Upper lobe of left lung (tissue), 6 donors: Measurements from ENCODE around the gene UBALD1. TPM values are rescaled to one million over a fixed set of nuclear protein-coding genes. Genes with fewer than 3 reads are reported as not detected.
A peak's percentile ranks its signal among the peaks of the same experiment; 100 is the strongest.

Experiments
- ATAC-seq, 2 donors: fragments of 200-7000 bp; cut with Tn5 transposase; one replicate each; pipeline ENCODE4 v1.9.1; 2022; ENCODE audit warnings: mild to moderate bottlenecking in 2 of 2, moderate library complexity in 2 of 2; ENCODE audit not compliant: low FRiP score in 2 of 2
- DNase-seq, 2 donors: peaks; one replicate each; pipeline ENCODE4 v3.0.0-alpha.2; 2019 to 2020
- H3K27ac ChIP-seq, 4 donors: fragments of 200-600 bp; sonication (generic); one replicate each; pipeline ENCODE4 v1.5.1; 2016 to 2019
- H3K27me3 ChIP-seq, 4 donors: fragments of 200-600 bp; sonication (generic); one replicate each; pipeline ENCODE4 v1.5.1; 2017 to 2019
- H3K36me3 ChIP-seq, 4 donors: fragments of 200-600 bp; sonication (generic); one replicate each; pipeline ENCODE4 v1.5.1; 2016 to 2019
- H3K4me1 ChIP-seq, 4 donors: fragments of 200-600 bp; sonication (generic); one replicate each; pipeline ENCODE4 v1.5.1; 2018 to 2019
- H3K4me3 ChIP-seq, 4 donors: fragments of 200-600 bp; sonication (generic); one replicate each; pipeline ENCODE4 v1.5.1; 2017 to 2019; ENCODE audit warnings: mild to moderate bottlenecking in 2 of 4, moderate library complexity in 1 of 4
- H3K9me3 ChIP-seq, 4 donors: fragments of 200-600 bp; sonication (generic); one replicate each; pipeline ENCODE4 v1.5.1; 2018 to 2019
- EP300 ChIP-seq, 4 donors: sonication (generic); formaldehyde crosslinking; IDR thresholded peaks; one replicate each; pipeline ENCODE4 v1.5.1; 2017; ENCODE audit warnings: antibody characterized with exemption in 4 of 4, control low read depth in 2 of 4
- POLR2A ChIP-seq, 4 donors: fragments of 450-650 bp; IDR thresholded peaks; one replicate each; pipeline ENCODE4 v1.5.1; 2016 to 2017; ENCODE audit warnings: antibody characterized with exemption in 4 of 4, mild to moderate bottlenecking in 2 of 4
- POLR2AphosphoS5 ChIP-seq, 2 donors: sonication (generic); formaldehyde crosslinking; IDR thresholded peaks; one replicate each; pipeline ENCODE4 v1.5.1; 2017; ENCODE audit warnings: antibody characterized with exemption in 2 of 2
- WGBS, 2 donors: methylation state at CpG; one replicate each; pipeline ENCODE4 v1.1.5; 2017 to 2018; 5-methylcytosine and 5-hydroxymethylcytosine counted together
- total RNA-seq, 6 donors: library from RNA; depleted of rRNA in 4 of 6; stranded (reverse); fragments of >200 nt in 4 of 6; gene quantifications; one replicate each; pipeline versions ENCODE4 v1.1.0 to v1.2.1, GENCODE V29; 2016 to 2021
- TF ChIP-seq, protein P1 (sequence below), 6 experiments: fragments of 450-650 bp in 4 of 6; fragments of 200-600 bp in 2 of 6; sonication (generic) in 2 of 6; IDR thresholded peaks; one replicate each; pipeline ENCODE4 v1.5.1; 2016 to 2019; ENCODE audit warnings: antibody characterized with exemption in 6 of 6
- donor health status: DM: no; HTN: no; CAD: no; lungs with moderate emphysema.
- donor health status: DM: no; HTN: yes; CAD: no; lungs with severe emphysema.

Gene UBALD1
- total RNA-seq, 6 donors from 2014 or later = 14.9 to 43.9 (median 25.8) TPM

DNA sequence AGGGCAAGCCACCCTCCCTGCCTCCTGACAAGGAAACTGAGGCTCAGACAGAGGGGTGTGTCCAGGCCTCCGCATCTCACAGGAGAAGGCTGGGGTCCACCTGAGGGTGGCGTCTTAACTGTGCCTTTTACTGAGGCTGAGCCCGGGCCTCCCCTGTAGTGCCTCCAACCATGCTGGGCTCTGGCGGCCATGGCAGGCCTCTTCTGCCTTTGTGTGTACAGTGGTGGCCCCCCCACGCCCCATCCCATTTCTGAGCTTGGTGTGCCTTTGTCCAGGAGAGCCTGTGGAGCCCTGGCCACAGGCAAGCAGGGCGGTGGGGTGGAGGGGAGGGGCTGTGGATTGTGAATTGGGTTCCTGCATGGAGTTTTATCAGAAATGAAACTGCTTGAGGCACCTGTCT lies 41.1 kb upstream of the UBALD1 start:
- TF ChIP-seq POLR2AphosphoS5 (IDR thresholded peaks at IDR 0.05) = no peak
- TF ChIP-seq EP300 (IDR thresholded peaks at IDR 0.05) = no peak
- TF ChIP-seq, protein P1, sequence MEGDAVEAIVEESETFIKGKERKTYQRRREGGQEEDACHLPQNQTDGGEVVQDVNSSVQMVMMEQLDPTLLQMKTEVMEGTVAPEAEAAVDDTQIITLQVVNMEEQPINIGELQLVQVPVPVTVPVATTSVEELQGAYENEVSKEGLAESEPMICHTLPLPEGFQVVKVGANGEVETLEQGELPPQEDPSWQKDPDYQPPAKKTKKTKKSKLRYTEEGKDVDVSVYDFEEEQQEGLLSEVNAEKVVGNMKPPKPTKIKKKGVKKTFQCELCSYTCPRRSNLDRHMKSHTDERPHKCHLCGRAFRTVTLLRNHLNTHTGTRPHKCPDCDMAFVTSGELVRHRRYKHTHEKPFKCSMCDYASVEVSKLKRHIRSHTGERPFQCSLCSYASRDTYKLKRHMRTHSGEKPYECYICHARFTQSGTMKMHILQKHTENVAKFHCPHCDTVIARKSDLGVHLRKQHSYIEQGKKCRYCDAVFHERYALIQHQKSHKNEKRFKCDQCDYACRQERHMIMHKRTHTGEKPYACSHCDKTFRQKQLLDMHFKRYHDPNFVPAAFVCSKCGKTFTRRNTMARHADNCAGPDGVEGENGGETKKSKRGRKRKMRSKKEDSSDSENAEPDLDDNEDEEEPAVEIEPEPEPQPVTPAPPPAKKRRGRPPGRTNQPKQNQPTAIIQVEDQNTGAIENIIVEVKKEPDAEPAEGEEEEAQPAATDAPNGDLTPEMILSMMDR (IDR thresholded peaks at IDR 0.05) = no peak
- TF ChIP-seq POLR2A (IDR thresholded peaks at IDR 0.05) = no peak
- peaks cover 8 to 87% (median 67%) of the 10 kb centered on the region in 4 donors for H3K36me3 ChIP-seq
- H3K4me1 ChIP-seq = peaks cover 20 to 65% (median 49%) of the 10 kb centered on the region in 4 donors
- no peak overlapping the region for H3K4me3 ChIP-seq
- 89% methylated on average over 6 of the region's 6 CpGs; no CpG with 5 or more reads in 1 of the 2 donors for WGBS, 2 donors
- H3K9me3 ChIP-seq = no peaks in the 10 kb centered on the region
- DNase-seq (no peak), ATAC-seq (no peak)
- H3K27me3 ChIP-seq = no peaks in the 10 kb centered on the region
- H3K27ac ChIP-seq = peak overlapping the region; percentile 44 to 89 (median 77)

DNA sequence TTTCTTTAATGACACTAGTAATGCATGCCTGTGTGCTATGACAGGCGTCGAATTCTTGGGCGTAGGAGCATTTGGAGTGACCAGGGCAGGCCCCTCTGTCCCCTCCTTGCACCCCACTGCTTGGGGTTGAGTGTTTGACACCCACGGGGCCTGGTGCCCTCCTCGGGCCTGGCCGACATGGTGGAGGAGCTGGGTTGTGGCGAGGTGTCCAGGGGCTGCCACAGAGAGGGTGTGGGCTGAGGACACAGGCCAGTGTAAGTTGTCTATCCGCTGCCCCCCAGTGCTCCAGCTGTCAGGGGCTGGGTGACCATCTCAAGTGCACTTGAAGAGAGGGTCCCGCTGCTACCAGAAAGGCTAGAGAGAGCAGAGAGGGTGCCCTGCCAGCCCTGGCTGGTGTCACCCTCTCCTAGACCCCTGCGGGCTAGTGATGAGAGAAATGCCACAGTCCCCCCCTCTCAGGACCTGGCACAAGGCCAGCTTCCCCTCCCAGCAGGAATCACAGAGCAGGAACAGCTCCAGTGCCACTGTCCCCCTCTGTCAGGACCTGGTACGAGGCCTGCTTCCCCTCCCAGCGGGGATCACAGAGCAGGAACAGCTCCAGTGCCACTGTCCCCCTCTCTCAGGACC lies 40.4 kb upstream of the UBALD1 start:
- Histone ChIP-seq H3K36me3 (peaks cover 8 to 90% (median 65%) of the 10 kb centered on the region in 4 donors), H3K4me3 (no peak overlapping the region), H3K27ac (peak overlapping the region; percentile 44 to 89 (median 77)), H3K4me1 (peaks cover 15 to 65% (median 47%) of the 10 kb centered on the region in 4 donors), H3K27me3 (no peaks in the 10 kb centered on the region), H3K9me3 (no peaks in the 10 kb centered on the region)
- no peak for ATAC-seq
- no peak for DNase-seq
- WGBS, 2 donors = 72 to 87% methylated on average over 4 to 11 of the region's 12 CpGs
- TF ChIP-seq POLR2A (IDR thresholded peaks at IDR 0.05) = no peak
- TF ChIP-seq, protein P1 (IDR thresholded peaks at IDR 0.05) = no peak
- TF ChIP-seq EP300 (IDR thresholded peaks at IDR 0.05) = no peak
- no peak for TF ChIP-seq POLR2AphosphoS5 (IDR thresholded peaks at IDR 0.05)

DNA sequence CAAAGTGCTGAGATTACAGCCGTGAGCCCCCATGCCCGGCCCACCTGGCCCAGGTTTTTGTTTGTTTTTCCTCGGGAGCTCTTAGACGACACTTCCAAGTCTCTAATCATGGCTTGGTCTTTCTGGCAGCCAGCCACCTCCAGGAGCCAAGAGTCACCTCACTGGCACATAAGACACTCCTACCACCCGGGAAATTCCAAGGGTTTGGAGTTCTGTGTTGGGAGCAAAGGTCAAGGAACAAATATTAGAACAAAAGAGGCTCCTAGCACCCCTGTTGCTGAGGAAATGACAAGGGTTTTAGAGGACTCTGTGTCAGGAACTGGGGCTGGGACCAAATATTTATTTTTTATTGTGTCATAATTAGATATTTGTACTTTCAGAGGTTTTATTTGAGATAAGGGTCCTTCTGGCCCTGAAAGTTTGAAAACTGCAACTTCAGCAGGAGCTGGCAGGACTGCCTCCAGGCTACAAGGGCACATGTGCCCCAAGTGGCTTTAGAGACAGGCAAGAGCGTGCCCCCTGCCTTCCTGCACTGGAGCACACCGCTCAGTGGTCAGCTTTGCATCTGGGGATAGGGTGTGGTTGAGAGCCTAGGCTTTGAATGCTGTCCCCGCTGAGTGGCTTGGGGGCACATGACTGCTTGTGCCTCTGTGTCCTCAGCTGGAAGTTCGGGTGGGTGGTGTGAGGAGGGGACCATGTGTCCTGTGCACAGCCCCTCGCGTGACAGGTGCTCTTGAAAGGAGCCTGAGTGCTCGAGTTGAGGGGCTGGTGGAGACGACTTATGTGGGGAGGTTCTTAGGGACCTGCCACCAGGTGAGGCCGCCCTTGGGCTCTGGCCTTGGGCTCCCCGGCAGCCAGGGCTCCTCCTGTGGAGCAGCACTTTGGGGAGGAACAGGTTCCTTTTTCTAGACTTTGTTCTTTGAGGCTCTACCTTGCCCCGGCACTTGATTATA lies 39.6 kb upstream of the UBALD1 start:
- ATAC-seq (peak; percentile 56 to 91), DNase-seq (peak in 1 of 2 donors; percentile 90)
- H3K9me3 ChIP-seq = no peaks in the 10 kb centered on the region
- peak in 1 of 4 donors; percentile 15 for TF ChIP-seq POLR2A (IDR thresholded peaks at IDR 0.05)
- TF ChIP-seq, protein P1 (IDR thresholded peaks at IDR 0.05) = peak in 2 of 6 experiments; percentile 21 to 31
- TF ChIP-seq EP300 (IDR thresholded peaks at IDR 0.05) = peak in 1 of 4 donors; percentile 20
- TF ChIP-seq POLR2AphosphoS5 (IDR thresholded peaks at IDR 0.05) = no peak
- WGBS, 2 donors = 64% methylated on average over 15 to 16 of the region's 16 CpGs
- H3K27me3 ChIP-seq = no peaks in the 10 kb centered on the region
- H3K27ac ChIP-seq = peak overlapping the region; percentile 44 to 89 (median 77)
- no peak overlapping the region for H3K4me3 ChIP-seq
- H3K4me1 ChIP-seq = peaks cover 15 to 68% (median 46%) of the 10 kb centered on the region in 4 donors
- peaks cover 8 to 88% (median 61%) of the 10 kb centered on the region in 4 donors for H3K36me3 ChIP-seq

- Histone ChIP-seq H3K27me3 (no peaks in the 10 kb centered on the region), H3K4me1 (peaks cover 15 to 69% (median 48%) of the 10 kb centered on the region in 4 donors), H3K4me3 (no peak overlapping the region), H3K9me3 (no peaks in the 10 kb centered on the region), H3K27ac (peak overlapping the region; percentile 67 to 89 (median 77)), H3K36me3 (peaks cover 8 to 72% (median 49%) of the 10 kb centered on the region in 4 donors)
- 82 to 87% methylated on average over 10 to 25 of the region's 25 CpGs for WGBS, 2 donors
- TF ChIP-seq POLR2A (IDR thresholded peaks at IDR 0.05) = no peak
- TF ChIP-seq, protein P1 (IDR thresholded peaks at IDR 0.05) = no peak
- TF ChIP-seq POLR2AphosphoS5 (IDR thresholded peaks at IDR 0.05) = no peak
- TF ChIP-seq EP300 (IDR thresholded peaks at IDR 0.05) = no peak
- ATAC-seq = no peak
- DNase-seq = peak in 1 of 2 donors; percentile 85
Observed at GRCh38 chr16:4652561-4652960, 37.9 kb upstream of the UBALD1 start.
